CD14-positive monocyte (primary cell): ENCODE data around the gene RIMBP2. TPM values are rescaled to one million over a fixed set of nuclear protein-coding genes. Genes with fewer than 3 reads are reported as not detected.

ENCODE experiments used
- DNase-seq, 3 donors: peaks; one replicate each; pipeline ENCODE4 v3.0.0-alpha.2; 2011 to 2022
- H2AFZ ChIP-seq: 2 replicates; pipeline ENCODE4 v1.6.0; 2012; ENCODE audit warnings: mild to moderate bottlenecking, low read depth, low read length, inconsistent platforms; ENCODE audit not compliant: insufficient read depth, poor library complexity, severe bottlenecking
- H3K27ac ChIP-seq, 2 donors: 1 replicate in 1 of 2; 2 replicates in 1 of 2; pipeline ENCODE4 v1.5.1; 2012 to 2013; ENCODE audit warnings: low read length in 2 of 2, control low read depth in 1 of 2, inconsistent platforms in 1 of 2, low read depth in 1 of 2, mild to moderate bottlenecking in 1 of 2
- H3K27me3 ChIP-seq, 2 donors: one replicate each; pipeline versions ENCODE4 v1.6.0 to v1.6.1; 2011 to 2013; ENCODE audit warnings: low read length in 2 of 2; ENCODE audit not compliant: control insufficient read depth in 2 of 2, insufficient read depth in 2 of 2
- H3K36me3 ChIP-seq, 2 donors: replicated peaks in 1 of 2; 1 replicate in 1 of 2; 2 replicates in 1 of 2; pipeline versions ENCODE4 v1.5.1 to v1.6.1; 2012 to 2013; ENCODE audit warnings: low read length in 2 of 2, control low read depth in 1 of 2, inconsistent platforms in 1 of 2, mild to moderate bottlenecking in 1 of 2; ENCODE audit not compliant: insufficient read depth in 2 of 2, control insufficient read depth in 1 of 2
- H3K4me1 ChIP-seq, 2 donors: 1 replicate in 1 of 2; 2 replicates in 1 of 2; pipeline versions ENCODE4 v1.5.1 to v1.6.1; 2012 to 2013; ENCODE audit warnings: low read length in 2 of 2, control low read depth in 1 of 2, inconsistent platforms in 1 of 2, mild to moderate bottlenecking in 1 of 2, moderate library complexity in 1 of 2; ENCODE audit not compliant: insufficient read depth in 2 of 2, control insufficient read depth in 1 of 2
- H3K4me2 ChIP-seq: replicated peaks from 2 replicates; pipeline ENCODE3; 2012; ENCODE audit warnings: low read length, moderate library complexity, mild to moderate bottlenecking; ENCODE audit not compliant: poor library complexity, severe bottlenecking; ENCODE audit errors: extremely low read depth
- H3K4me3 ChIP-seq, 3 experiments: fragments of 200-600 bp in 1 of 3; sonication (generic) in 1 of 3; replicated peaks in 1 of 3; 1 replicate in 2 of 3; 2 replicates in 1 of 3; pipeline ENCODE4 v1.5.1; 2011 to 2013; ENCODE audit warnings: low read length in 3 of 3, mild to moderate bottlenecking in 3 of 3, control low read depth in 2 of 3, low read depth in 2 of 3, inconsistent platforms in 1 of 3, moderate library complexity in 1 of 3
- H3K79me2 ChIP-seq: 2 replicates; pipeline ENCODE4 v1.6.0; 2012; ENCODE audit warnings: mild to moderate bottlenecking, control low read depth, inconsistent platforms, low read length, moderate library complexity; ENCODE audit not compliant: insufficient read depth
- H3K9ac ChIP-seq: 2 replicates; pipeline ENCODE4 v1.6.0; 2017; ENCODE audit warnings: low read length, mild to moderate bottlenecking; ENCODE audit not compliant: insufficient read depth, poor library complexity, severe bottlenecking
- H3K9me3 ChIP-seq, 2 donors: replicated peaks in 1 of 2; 1 replicate in 1 of 2; 2 replicates in 1 of 2; pipeline versions ENCODE4 v1.5.1 to v1.6.1; 2012 to 2013; ENCODE audit warnings: low read length in 2 of 2, control low read depth in 1 of 2; ENCODE audit not compliant: control insufficient read depth in 1 of 2, insufficient read depth in 1 of 2
- H4K20me1 ChIP-seq: 2 replicates; pipeline ENCODE4 v1.6.0; 2012; ENCODE audit warnings: mild to moderate bottlenecking, low read length, control low read depth, moderate library complexity; ENCODE audit not compliant: insufficient read depth
- H3K27ac Mint-ChIP-seq, 7 donors: one replicate each; pipeline ENCODE4 v1.8.0; 2020; ENCODE audit warnings: mild to moderate bottlenecking in 7 of 7, mixed read lengths in 7 of 7, moderate library complexity in 6 of 7, inconsistent platforms in 2 of 7
- H3K27me3 Mint-ChIP-seq, 3 donors: one replicate each; pipeline ENCODE4 v1.8.0; 2021 to 2022; ENCODE audit warnings: low read depth in 3 of 3, mild to moderate bottlenecking in 3 of 3, mixed read lengths in 3 of 3, moderate library complexity in 3 of 3, inconsistent platforms in 1 of 3
- H3K36me3 Mint-ChIP-seq, 2 donors: one replicate each; pipeline ENCODE4 v1.8.0; 2020; ENCODE audit warnings: mixed read lengths in 2 of 2, inconsistent platforms in 1 of 2, mild to moderate bottlenecking in 1 of 2
- H3K4me1 Mint-ChIP-seq: one replicate; pipeline ENCODE4 v1.8.0; 2020; ENCODE audit warnings: mild to moderate bottlenecking, mixed read lengths
- H3K4me3 Mint-ChIP-seq, 2 donors: one replicate each; pipeline ENCODE4 v1.8.0; 2020; ENCODE audit warnings: mild to moderate bottlenecking in 2 of 2, mixed read lengths in 2 of 2, moderate library complexity in 1 of 2
- H3K9me3 Mint-ChIP-seq, 7 donors: one replicate each; pipeline ENCODE4 v1.8.0; 2020 to 2022; ENCODE audit warnings: mixed read lengths in 7 of 7, mild to moderate bottlenecking in 6 of 7, moderate library complexity in 6 of 7, inconsistent platforms in 2 of 7
- CTCF ChIP-seq: fragments of 200-600 bp; IDR thresholded peaks from one replicate; pipeline ENCODE4 v1.8.0; 2022; ENCODE audit warnings: antibody characterized with exemption, mild to moderate bottlenecking
- WGBS: methylation state at CpG from one replicate; pipeline ENCODE4 v1.1.5; 2013; ENCODE audit warnings: missing lambda C conversion rate; ENCODE audit not compliant: insufficient coverage; 5-methylcytosine and 5-hydroxymethylcytosine counted together
- intact Hi-C, 2 donors: fragments of 100-400 bp; cut with micrococcal nuclease; formaldehyde crosslinking; loops; one replicate each; pipeline versions ENCODE4 v1.15.0 to v1.15.1; 2023
- polyA plus RNA-seq, 3 donors: library from polyadenylated mRNA; depleted of rRNA in 1 of 3; unstranded in 2 of 3; stranded (reverse) in 1 of 3; fragments of 300-500 nt in 2 of 3; fragments of >200 nt in 1 of 3; fragmentation: Illumina TruSeq in 2 of 3; gene quantifications; 1 replicate in 2 of 3; 2 replicates in 1 of 3; pipeline ENCODE4 v1.2.3, GENCODE V29; 2012 to 2021

The RIMBP2 gene
- polyA plus RNA-seq, 3 donors: not detected

- intact Hi-C loops: no loop called here
- Mint-ChIP-seq H3K4me1 (no peaks in the 10 kb centered on the region), H3K36me3 (no peaks in the 10 kb centered on the region), H3K27me3 (no peaks in the 10 kb centered on the region), H3K27ac (no peak overlapping the region), H3K9me3 (peaks cover 0 to 7% (median 0%) of the 10 kb centered on the region in 7 donors), H3K4me3 (no peak overlapping the region)
- no peaks in the 10 kb centered on the region for H3K27me3 ChIP-seq
- DNase-seq: no peak
- H3K9me3 ChIP-seq: no peaks in the 10 kb centered on the region
- no peaks in the 10 kb centered on the region for H3K36me3 ChIP-seq
- H2AFZ ChIP-seq: no peak overlapping the region
- no peaks in the 10 kb centered on the region for H4K20me1 ChIP-seq
- no peak overlapping the region for H3K4me2 ChIP-seq
- no peak for TF ChIP-seq CTCF
- no peak overlapping the region for H3K27ac ChIP-seq
- no peak overlapping the region for H3K9ac ChIP-seq
- H3K4me1 ChIP-seq: no peaks in the 10 kb centered on the region
- WGBS: 85% methylated on average over 11 of the region's 16 CpGs
- H3K79me2 ChIP-seq: no peaks in the 10 kb centered on the region
- H3K4me3 ChIP-seq: no peak overlapping the region
Observed at GRCh38 chr12:130500835-130501330, 215.2 kb downstream of the RIMBP2 start.

- 85% methylated on average over 2 of the region's 4 CpGs for WGBS
- Histone ChIP-seq H3K9ac (no peak overlapping the region), H3K4me2 (no peak overlapping the region), H3K9me3 (no peaks in the 10 kb centered on the region), H2AFZ (no peak overlapping the region), H3K27ac (no peak overlapping the region), H3K4me1 (no peaks in the 10 kb centered on the region), H3K36me3 (no peaks in the 10 kb centered on the region), H4K20me1 (no peaks in the 10 kb centered on the region), H3K79me2 (no peaks in the 10 kb centered on the region), H3K4me3 (no peak overlapping the region), H3K27me3 (no peaks in the 10 kb centered on the region)
- intact Hi-C loops: no loop called here
- H3K27me3 Mint-ChIP-seq: peaks cover 0 to 1% (median 0%) of the 10 kb centered on the region in 3 donors
- DNase-seq: no peak
- TF ChIP-seq CTCF: no peak
- H3K9me3 Mint-ChIP-seq: peaks cover 0 to 7% (median 0%) of the 10 kb centered on the region in 7 donors
- H3K27ac Mint-ChIP-seq: no peak overlapping the region
- H3K4me3 Mint-ChIP-seq: no peak overlapping the region
- H3K36me3 Mint-ChIP-seq: no peaks in the 10 kb centered on the region
- no peaks in the 10 kb centered on the region for H3K4me1 Mint-ChIP-seq
Observed at GRCh38 chr12:130499474-130499873, 216.6 kb downstream of the RIMBP2 start.
